Activated CD4-positive, alpha-beta T cell treated with anti-CD3 and anti-CD28 coated beads for 24 hours (primary cell): ENCODE measurements around the gene DOCK10.

Experiments used
- DNase-seq, 2 donors: peaks; one replicate each; pipeline ENCODE4 v3.0.0-alpha.2; 2020; ENCODE audit warnings: low read depth in 2 of 2

The DOCK10 gene

DNA sequence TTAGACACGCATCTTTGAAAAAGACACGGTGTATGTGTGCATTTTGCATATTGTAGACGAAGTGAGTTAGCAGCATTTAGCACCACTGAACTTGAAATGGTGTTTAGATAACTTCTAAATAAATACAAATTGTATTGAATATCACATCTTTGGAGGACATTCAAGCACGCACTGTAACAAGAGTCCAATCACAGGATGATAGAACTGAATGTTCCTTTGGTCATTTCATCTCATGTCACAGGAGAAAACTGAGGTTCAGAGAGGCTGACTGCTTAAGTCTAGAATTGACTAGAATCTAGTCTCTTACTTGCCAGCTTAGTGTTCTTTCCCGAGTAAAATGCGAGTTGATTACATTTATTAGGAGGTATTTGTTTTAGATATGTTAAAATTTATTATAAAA is 206.9 kb downstream of the DOCK10 start:
- DNase-seq: no peak

DNA sequence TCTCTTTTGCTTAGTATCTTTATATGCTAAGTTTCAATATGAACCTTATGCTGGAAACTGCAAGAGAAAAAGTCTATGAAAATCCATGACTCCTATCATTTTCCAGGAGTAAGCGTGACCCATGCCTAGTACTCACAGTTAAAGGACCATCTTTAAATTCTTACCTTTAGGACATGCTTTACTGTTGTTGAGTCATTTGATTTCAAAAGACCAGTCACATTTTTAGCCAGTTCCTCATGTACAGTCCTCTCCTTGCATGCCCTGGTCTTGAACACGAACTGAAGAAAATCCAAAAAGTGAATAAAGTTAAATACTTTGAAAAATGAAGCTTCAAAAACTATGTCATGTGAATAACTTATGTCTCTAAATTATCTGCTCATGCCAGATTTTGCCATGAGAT is 208.3 kb downstream of the DOCK10 start:
- no peak for DNase-seq

DNA sequence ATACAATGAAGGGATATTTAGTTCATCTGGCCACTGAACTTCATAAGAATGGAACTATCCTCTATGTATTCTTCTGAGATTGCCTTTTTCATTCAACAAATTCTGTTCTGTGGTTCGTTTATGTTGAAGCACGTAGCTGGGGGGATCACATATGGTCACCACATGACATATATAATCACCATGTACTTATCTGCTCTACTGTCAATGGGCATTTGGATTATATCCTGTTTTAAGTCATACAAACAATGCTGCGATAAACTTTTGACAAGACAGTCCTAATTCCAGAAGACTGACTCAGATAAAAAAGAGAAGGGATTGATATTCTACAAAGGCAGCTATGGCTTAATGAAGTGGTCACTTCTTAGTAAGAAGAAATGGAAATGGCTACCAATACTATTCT is 210.1 kb downstream of the DOCK10 start:
- no peak for DNase-seq

DNA sequence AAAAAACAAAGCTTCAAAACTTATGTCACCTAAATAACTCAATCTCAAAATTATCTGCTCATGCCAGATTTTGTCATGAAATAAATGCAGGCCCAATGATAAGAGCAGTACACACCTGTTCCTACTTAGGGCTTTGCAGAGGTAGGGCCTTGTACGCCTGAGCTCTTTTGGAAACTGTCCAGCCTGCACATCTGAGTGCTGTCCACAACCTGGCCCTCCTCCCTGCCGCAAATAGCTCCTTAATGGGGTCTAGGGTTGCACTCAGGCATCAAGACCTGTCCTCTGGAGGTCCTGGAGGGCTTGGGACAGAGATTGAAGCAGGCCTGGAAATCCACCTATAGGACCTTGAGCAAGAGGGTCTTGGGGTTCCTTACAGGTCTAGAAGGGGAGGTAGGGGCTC is 210.7 kb downstream of the DOCK10 start:
- no peak for DNase-seq

DNA sequence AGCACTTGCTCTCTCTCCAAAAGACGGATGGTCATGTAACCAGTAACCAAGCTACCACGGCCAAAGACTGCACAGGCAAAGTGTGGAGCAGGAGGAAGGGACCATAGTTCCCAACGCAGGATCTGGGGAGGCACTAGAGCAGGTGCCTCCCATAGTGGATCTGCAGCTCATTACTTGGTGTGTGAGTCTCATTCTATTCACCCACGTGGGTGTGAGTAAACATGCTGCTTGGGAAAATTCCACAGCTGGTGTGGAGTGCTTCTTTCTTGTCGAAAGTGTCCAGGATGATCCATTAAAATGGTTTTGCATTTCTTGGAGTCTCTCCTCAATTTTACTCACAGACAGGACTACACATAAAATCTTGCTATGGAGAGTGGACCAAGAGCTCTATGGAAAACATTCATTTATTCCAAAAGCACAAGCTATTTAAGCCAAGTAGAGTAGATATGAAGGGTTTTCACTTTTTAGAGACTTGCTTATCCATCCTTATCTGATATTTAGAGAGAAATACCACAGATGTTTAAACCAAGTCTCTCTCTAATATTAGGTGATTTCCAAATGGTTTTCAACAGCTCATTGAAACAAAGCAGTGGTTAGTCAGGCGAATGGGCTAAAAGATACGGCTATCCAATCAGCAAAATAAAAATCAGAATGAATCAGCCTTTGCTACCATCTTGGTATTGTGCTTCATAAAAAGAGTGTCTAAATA is 221.8 kb downstream of the DOCK10 start:
- DNase-seq: no peak

DNA sequence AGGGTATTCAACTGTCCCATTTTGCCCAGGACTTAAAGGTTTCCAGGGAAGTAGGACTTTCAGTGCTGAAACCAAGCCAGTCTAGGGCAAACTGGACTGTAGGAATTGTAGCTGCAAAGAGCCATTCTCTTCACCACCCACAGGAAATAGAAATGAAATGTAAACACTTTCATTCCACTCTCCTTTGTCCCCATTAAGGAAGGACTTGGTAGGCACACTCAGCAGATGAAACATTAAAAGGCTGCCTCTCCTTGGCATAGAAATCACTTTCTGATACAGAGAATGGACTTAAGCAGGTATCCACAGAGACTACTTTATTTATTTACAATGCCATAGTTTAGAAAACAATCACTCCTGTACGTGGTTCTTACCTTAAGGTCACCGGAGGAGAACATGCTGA is 223.2 kb downstream of the DOCK10 start:
- DNase-seq: no peak

DNA sequence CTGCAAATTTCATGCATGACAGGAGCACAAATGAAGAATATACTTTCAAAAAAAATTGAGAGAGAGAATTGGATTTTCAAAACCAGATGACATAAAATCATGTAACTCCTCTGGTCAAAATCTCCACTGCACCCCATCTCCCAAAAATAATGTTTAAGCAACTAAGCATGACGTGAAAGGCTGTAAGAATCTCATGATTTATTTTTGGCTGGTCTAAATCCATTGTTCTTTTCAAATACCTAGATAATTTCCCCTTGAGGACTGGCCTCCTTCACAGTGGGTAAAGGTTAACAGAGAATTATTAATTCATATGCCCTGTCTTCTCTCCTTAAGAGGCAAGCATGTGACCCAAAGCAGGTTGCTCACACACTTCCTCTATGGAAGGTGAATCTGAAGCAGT is 224.6 kb downstream of the DOCK10 start:
- DNase-seq: no peak

DNA sequence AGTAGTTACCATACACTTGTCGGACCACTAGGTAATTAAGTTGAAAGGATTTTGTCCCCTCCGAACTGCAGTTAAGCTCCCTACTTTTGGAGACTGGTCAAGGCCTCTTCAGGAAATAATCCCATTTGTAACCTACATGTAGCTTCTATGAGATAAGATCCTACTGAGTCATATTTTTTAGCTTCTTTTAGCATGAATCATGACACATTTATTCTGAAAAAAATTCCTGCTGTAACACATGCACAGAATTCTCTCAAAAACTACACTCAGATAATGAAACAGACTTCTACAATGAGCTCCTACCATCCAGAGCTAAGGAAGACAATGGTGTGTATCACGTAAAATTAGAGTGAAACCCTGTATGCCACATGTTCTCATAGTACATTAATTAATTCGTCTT is 225.5 kb downstream of the DOCK10 start:
- no peak for DNase-seq

DNA sequence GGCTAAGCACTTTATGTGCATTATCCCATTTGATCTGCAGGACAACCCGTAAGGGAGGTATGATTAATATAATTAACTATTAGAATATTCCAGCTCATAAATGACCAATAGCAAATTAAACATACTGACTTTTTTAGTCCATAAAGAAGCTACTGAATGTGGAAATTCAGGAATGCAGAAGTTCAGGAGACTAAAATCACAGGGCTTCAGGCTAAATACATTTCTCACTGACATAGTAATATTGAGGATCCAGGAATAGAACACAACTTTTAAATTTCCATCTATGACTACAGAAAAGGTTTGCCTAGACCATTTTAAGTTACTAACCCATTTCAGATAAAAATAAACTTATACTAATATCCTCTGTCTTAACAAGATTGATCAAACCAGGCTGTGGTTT is 228.7 kb downstream of the DOCK10 start:
- no peak for DNase-seq

DNA sequence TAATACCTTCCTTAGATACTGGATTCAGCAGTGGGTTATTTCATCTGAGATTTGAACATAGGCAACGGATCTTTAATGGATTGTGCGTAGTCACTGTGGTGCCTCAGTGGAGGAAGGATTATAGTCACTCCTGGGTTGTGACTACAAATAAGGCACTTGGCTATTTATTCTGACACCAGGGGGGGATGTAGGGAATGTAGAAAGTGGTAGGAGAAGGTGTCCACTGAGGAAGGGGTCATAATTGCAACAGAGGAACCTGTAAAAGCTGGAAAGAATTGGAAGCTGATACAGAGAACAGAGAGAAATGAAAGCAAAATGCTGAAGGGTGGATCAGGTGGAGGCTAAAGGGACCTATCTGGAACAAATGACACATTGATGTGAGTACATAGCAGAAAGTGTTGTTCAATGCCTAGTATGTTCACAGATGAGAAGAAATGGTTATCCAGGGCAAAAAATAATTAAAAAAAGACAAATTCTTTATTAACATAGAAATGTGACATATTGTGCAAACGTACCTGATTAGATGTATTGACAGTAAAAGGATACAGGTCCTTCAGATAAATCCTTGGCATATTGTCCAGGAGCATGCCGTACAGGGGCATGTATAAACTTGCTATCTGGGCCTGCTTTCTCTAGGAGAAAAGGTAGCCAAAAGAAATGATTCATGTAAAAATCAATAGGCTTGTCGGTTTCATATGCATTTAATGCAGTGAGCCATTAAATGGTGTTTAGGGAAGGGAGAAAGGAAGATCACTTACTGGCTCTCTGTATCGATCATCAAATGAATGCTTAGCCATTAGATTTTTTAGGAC is 234.9 kb downstream of the DOCK10 start:
- no peak for DNase-seq

DNA sequence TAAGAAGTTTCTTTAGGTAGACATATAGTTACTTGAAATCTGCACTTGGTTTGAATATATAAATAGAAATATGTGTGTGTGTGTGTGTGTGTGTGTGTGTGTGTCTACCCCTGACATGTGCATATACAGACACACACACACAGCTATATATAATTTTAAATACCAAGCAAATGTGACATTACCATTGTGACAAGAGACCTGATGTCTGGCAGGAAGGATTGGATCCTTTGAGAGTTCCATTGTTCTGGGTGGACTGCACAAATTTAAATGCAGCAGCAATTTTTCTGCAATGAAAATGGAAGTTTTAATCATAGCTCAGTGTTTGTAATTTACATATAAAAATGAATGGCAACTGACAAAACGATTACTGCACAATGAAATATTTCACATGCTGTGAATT is 238.3 kb downstream of the DOCK10 start:
- DNase-seq: no peak

DNA sequence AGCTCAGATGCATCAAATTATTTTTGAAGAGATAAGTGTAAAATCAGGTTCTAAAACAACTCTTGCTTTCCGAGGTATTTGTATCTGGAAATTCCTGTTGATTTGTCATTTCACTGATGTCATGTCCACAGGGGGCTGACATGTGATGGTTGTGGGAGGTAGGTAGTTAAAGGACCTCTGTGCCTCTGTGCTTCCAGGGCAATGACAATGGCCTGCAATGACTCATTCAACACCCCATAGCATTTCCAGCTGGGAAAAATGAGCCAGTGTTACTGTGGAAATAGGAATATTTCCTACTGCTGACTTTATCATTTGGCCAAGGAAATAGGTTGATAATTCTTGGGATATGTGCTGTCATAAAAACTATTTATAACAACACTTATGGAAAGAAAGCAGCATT is 239.9 kb downstream of the DOCK10 start:
- no peak for DNase-seq

DNA sequence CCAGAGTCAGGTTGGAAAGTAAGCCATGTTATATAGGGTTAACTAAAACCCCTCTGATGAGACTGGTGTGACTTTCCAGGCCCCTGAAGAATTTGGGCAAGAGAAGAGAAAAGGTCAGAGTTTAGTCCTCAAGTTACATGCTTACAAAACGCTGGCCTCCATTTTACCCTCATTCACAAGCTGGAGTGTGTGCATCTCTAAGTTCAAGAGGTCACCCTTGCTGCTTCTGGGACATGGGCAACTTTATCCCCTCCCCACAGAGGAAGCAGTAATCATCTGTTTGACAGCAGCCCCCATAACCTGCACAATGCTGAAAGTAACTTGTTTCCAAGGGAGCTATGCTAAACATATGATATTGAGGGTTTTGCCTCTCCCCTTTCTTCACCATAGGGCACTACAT is 240.9 kb downstream of the DOCK10 start:
- DNase-seq: no peak

DNA sequence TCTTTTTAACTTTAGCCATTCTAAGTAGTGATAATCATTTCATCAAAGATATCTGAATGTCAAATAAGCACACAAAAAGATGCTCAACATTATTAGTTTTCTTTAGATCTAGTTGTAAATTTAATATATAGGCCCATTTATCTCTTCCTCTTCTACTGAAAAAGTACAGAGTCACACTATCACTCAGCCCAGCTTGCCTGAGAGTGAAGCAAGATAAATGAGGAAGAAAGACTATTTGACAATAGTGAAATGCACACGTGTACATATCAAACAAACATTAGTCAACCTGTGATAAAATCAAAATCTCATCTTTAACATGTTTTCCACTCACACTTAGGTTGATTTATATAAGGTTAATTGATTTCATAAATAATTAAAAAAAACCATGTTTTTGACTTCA is 242.6 kb downstream of the DOCK10 start:
- no peak for DNase-seq

DNA sequence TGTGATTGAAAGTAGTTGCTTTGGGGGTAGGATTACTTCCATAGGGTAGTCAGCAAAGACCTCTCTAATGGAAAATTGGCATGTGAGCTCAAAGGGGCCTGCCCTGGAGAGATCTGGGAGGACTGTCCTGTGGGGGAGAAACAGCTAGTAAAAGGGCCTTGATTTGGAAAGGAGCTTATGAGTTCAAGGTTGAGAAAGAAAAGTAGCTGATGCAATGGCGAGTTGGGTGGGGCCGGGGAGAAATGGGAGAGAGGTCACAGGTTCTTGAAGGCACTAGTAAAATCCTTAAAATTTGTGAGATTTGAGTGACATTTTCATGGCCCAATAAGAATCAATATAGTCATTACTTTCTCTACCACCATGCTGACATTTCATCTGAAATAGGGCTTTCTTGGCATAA is 244.1 kb downstream of the DOCK10 start:
- no peak for DNase-seq

DNA sequence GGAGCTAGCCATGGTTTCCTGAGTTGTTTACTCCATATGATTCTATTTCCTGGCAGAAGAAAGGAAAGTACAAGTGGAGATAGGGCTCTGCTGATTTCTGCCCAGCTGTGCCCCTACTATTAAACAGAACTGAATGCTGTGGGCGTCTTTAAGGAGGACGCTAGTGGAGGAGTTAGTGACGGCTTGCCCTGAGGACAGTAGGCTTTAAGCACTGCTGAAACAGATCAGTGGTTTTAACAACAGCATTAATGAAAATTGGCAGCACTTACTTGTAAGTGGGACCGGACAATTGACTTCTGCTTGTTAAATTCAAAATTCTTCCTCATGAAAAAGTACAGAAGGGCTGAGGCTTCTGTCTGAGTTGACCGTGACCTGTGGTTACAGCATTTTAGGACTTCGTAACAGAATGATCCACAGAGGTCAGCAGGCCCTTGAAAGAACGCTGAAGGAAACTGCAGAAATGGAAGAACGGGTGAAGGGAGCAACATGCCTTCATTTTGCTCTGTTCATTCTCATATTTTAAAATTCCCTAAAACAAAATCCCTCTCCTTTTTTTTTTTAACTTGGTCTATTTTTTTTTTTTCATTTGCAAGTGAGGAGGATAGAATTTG is 245.5 kb downstream of the DOCK10 start:
- DNase-seq: no peak

DNA sequence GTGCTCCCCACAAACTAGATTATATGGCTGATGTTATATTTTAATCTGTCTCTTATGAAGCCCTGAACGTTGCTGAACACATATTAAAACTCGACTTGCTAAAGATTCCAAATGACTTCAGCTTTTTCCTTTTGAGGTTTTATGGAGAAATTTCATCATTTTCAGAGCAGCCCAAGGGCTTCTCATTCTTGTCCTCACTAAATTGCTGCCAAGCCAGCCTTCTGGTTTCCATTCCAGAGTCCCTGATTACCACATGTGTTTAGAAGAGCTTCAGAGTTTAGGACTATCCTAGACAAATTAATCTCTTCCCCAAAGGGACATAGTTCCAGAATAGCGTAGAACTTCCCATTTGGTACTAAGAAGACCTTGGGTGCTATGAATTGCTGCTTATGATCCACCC is 248.3 kb downstream of the DOCK10 start:
- no peak for DNase-seq

DNA sequence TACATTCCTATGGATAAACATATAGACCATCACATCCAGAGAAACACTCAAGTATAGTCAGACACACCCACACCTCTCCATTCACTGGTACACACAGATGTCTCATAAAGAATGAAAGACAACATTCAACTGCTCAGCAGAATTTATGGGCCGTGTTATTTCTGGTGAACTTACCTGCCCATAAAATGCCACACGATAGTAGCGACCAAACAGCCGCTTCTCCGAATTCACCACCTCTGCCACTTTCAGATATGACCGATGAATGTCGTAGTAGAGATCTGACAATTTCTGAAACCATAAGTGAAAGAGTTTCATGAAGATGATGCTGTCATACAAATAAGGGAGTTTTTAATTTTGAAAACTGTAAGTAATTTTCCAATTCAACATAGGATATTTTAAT is 255.4 kb downstream of the DOCK10 start:
- no peak for DNase-seq

DNA sequence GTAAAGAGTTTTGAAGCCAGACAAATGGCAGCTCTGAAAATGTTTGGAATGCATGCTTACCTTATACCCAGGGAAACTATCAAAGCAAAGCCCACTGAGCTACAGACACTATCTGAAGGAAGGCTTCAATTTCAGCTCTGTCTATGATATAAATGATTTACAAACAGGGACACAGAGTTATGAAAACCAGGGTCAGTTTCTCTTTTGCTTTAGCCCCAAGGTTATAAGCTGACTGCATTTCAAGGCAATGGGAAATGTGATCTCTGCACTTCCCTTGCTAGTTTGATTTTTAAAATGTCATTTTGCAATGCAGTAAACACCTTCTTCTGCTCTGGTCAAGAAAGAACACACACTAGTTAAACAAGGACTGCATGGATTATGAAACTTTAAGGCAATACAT is 260.9 kb downstream of the DOCK10 start:
- no peak for DNase-seq

DNA sequence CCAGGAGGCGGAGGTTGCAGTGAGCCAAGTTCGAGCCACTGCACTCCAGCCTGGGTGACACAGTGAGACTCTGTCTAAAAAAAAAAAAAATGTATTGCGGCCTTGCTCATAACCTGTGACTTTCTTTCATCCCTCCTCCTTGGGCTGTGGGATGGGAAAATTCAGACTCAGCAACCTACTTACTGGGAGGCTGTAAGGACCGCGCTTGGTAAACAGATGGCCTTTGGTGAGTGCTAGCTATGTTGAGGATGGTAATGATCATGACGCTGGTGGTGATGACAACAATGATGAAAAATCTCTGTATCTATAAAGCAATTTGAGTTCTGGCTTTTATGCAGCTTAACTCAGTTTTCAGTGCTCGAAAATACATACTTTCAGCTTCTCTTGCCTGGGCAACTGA is 261.4 kb downstream of the DOCK10 start:
- DNase-seq: no peak

DNA sequence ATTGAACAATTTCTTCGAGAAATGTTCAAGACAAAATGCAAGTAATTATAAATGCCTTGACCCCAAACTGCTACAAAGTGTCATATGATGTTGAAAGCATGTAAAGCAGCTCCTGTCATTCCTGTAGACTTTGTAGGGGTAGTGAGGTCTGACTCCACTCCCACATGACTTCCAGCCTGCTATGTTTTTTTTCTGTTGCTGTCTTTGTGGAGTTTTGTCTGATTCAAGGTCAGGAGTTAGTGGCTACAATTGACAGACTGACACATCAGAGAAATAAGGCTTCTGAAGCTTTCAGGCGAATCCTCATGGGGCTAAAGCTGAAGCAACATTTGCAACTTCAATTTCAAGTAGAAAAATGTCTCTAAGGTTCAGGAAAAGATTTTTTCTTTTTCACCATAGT is 262.2 kb downstream of the DOCK10 start:
- no peak for DNase-seq

DNA sequence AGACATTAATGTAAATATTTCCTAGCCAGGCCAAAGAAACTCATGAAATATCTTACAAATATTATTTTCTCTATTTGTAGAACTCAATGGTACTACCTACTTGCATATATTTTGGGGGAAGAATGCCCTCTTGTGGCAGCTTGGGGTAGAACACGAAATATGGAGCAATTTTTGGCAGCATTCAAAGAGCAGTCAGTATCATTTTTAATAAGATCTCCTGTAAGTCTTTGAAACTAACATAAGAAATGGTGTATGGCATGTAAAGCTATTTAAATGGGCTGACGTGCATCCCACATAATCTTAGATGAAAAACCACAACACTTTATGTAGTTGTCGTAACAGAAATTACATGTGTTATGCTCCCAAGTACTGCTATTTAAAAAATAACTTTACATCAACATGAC is 263.8 kb downstream of the DOCK10 start:
- DNase-seq: peak; percentile 45 to 47

DNA sequence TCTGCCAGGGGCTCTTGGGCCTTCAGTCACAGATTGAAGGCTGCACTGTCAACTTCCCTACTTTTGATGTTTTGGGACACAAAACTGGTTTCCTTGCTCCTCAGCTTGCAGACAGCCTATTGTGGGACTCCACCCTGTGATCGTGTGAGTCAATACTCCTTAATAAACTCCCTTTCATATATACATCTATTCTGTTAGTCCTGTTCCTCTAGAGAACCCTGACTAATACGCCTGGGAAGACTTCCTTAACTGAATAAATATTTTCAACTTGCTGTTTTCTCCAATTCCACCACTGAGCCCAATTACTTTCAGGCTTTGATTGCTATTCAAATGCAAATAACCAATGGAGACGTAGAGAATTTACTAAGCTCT is 264.7 kb downstream of the DOCK10 start:
- DNase-seq: no peak
